GM18870 (cell line): ENCODE data around the gene C17orf113.
"Not testable (repeated sequence)": the region's sequence is repeated elsewhere in the genome, so short reads cannot be mapped to it uniquely, and the experiment has no call there.

Source experiments
- ATAC-seq: cut with Tn5 transposase; IDR thresholded peaks from one replicate; pipeline ENCODE4 v1.9.1; 2021; ENCODE audit warnings: moderate library complexity; ENCODE audit not compliant: unreplicated experiment

The C17orf113 gene

DNA sequence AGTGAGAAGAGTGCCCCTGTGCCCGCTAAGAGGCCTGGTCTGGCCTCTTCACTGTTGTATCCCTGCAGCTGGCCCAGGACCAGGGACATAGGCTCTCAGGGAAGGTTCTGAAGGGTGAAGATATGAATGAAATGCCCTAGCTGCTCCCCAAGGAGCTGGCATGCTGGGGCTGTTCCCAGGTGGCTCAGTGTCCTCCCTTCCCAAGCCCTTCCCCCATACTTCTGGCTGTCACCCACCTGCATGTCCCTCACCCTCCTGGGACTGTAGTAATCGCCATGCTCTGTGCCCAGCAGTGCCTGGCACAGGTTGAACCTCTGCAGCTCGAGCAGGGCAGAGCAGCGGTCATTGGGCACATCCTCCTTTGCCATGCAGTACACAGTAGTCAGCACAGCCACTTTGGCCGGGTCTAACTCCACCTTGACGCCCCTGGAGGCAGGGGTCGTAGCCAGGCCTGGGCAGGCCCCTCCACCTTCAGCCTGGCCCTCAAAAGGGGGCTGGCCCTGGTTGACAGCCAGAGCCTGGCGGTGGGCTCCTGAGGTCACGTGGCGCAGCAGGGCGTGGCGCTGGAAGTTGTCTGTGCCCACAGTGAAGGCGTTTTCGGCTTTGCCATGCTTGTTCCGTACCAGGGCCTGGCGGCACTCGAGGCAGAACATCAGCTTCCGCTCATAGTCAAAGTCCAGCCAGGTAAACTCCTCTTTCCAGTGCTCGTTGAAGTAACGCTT is 7.6 kb downstream of the C17orf113 start:
- ATAC-seq, result no peak

- no peak for ATAC-seq
These were observed 8.8 kb downstream of the C17orf113 start for GRCh38 chr17:42041619-42042018.

GRCh38 chr17:42040818-42041217 is 9.6 kb downstream of the C17orf113 start:
- ATAC-seq, result no peak

- ATAC-seq, result no peak
These were observed 10.3 kb downstream of the C17orf113 start for GRCh38 chr17:42039794-42040763.

GRCh38 chr17:42038221-42038973 is 12.0 kb downstream of the C17orf113 start:
- no peak for ATAC-seq

DNA sequence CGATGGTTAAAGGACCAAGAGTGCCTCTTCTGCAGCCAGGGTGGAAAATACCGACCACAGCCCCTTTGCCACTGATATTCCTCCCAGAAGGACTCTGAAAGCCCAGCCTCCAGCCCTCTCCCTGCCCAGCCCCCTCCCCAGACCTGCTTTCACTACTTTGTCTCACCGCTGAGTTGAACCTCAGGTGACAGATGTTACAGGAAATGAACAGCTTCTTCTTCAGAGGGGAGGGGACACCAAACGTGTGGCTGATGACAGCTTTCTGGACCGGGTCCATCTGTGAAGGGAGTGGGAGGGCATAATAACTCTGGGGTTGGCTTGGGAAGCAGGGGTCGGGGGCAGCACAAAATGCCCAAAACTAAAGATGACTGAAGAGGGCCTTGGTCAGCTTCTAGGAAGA is 16.3 kb downstream of the C17orf113 start:
- ATAC-seq, result no peak

DNA sequence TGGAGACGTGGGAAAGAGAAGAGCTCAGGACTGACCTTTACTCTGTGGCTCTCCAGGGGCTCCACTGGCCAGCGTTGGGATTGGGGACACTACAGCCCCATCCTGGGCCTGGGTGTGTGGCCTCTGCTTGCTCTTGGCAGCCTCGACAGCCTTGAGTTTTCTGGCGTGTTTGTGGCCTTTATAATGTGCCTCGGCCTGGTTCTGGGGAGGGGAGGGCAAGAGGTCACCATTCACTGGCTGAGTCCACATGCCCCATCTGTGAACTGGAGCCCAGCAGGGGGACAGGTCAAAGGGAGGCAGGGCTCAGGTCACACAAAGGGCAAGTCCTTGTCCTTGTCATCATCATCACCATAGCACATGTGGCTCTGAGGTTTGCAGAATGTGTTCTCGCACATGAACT is 18.8 kb downstream of the C17orf113 start:
- ATAC-seq, result no peak

- no peak for ATAC-seq
These were observed 21.6 kb downstream of the C17orf113 start for GRCh38 chr17:42028791-42029127.

GRCh38 chr17:42027961-42028790 is 22.2 kb downstream of the C17orf113 start:
- ATAC-seq, result no peak

GRCh38 chr17:42027590-42027889 is 22.9 kb downstream of the C17orf113 start:
- no peak for ATAC-seq

- ATAC-seq, result no peak
These were observed 23.4 kb downstream of the C17orf113 start for GRCh38 chr17:42026857-42027589.

GRCh38 chr17:42025936-42026335 is 24.5 kb downstream of the C17orf113 start:
- no peak for ATAC-seq

DNA sequence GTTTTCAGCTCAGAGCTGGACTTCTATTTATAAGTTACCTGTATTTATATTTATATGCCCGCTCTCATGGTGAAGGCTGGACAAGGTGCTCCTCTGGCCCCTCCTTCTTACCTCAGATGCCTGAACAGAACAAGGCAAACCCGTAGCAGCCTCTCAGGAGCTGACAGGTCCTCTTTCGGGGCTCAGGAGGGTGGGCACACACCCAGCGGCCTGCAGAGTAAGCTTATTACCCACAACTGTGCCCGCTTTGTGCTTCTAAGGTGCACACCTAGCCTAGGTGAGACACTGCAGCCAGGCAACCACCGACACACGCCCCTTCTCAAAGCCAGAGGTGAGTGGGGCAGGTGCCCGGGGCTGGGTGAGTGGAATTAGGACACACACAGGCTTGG is 25.2 kb downstream of the C17orf113 start:
- no peak for ATAC-seq

GRCh38 chr17:42023524-42024349 is 26.7 kb downstream of the C17orf113 start:
- no peak for ATAC-seq

- not testable (repeated sequence) for ATAC-seq
These were observed 29.6 kb downstream of the C17orf113 start for GRCh38 chr17:42020845-42021244.

- no peak for ATAC-seq
These were observed 30.6 kb downstream of the C17orf113 start, which contains the start of gene NKIRAS2 for GRCh38 chr17:42019509-42020404. NKIRAS2 (plus strand) TSS chr17:42020090; CDS start chr17:42021578, 1,488 bp downstream.

- ATAC-seq, result no peak
These were observed 31.4 kb downstream of the C17orf113 start for GRCh38 chr17:42018988-42019387.

- ATAC-seq, result no peak
These were observed 32.1 kb downstream of the C17orf113 start for GRCh38 chr17:42018339-42018738.
